Measurements from ENCODE around the gene SRGAP2C. TPM values are rescaled to one million over a fixed set of nuclear protein-coding genes. Genes with fewer than 3 reads are reported as not detected.
"Not testable (repeated sequence)": the region's sequence is repeated elsewhere in the genome, so short reads cannot be mapped to it uniquely, and the experiment has no call there.

The SRGAP2C gene
- total RNA-seq, 1 experiment from 2014 or later: 36.6 TPM

DNA sequence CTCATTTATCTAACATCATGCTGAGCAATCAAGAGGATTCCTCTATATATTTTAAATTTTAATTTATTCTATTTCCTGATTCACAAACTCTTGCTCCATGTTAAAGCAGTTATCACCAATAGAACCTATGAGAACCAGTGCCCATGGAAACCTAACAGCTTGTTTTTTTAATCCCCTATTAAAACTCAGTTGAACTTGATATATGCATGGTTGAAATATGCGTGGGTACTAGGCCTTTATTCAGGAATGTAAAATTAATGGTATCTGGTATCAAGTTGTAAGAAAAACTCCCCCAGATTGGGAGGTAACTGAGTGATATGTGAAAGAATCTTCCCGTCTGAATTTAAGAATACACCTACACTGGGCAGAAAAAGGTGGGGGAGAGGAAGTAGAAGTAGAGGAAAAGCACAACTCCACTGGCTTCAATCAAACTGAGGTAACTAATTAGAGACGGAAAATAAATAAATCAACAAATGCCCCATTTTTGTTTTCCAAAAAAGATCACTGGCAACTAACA is 16.6 kb upstream of the SRGAP2C start:
- H3K27ac Mint-ChIP-seq (ENCODE audit: low read depth, unreplicated experiment); DNase-seq (ENCODE audit: unreplicated experiment); intact Hi-C loops (cut with micrococcal nuclease); POLR2A ChIA-PET; H3K9me3 Mint-ChIP-seq (ENCODE audit: unreplicated experiment); CTCF ChIA-PET; H3K27me3 Mint-ChIP-seq (ENCODE audit: insufficient read depth, unreplicated experiment); H3K36me3 Mint-ChIP-seq (ENCODE audit: insufficient read depth, unreplicated experiment); H3K4me1 Mint-ChIP-seq (ENCODE audit: insufficient read depth, unreplicated experiment); H3K4me3 Mint-ChIP-seq (ENCODE audit: unreplicated experiment): not testable (repeated sequence)
- TSS peak; percentile 71 for BruUV-seq (replicated peaks)

DNA sequence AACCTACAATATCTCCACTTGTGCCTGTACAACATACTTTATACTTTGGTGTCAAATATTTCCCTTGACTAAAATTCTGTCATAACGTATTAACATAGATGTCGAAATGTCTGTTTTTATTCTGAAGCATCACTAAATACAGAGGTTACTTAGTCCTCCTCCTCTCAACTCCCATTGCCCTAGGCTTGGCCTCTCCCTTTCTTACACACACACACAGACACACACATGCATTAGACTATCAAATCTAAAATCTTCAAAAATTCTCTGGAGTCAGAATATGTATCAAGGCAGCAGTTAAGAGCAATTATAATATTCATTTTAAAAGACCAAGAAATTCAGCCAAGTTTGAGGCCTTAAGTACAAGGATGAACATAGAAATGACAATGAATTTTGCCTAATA is 8.1 kb upstream of the SRGAP2C start:
- intact Hi-C loops (cut with micrococcal nuclease); POLR2A ChIA-PET; H3K4me3 Mint-ChIP-seq (ENCODE audit: unreplicated experiment); H3K27me3 Mint-ChIP-seq (ENCODE audit: insufficient read depth, unreplicated experiment); CTCF ChIA-PET; H3K36me3 Mint-ChIP-seq (ENCODE audit: insufficient read depth, unreplicated experiment); H3K4me1 Mint-ChIP-seq (ENCODE audit: insufficient read depth, unreplicated experiment); H3K27ac Mint-ChIP-seq (ENCODE audit: low read depth, unreplicated experiment); DNase-seq (ENCODE audit: unreplicated experiment); BruUV-seq (replicated peaks); H3K9me3 Mint-ChIP-seq (ENCODE audit: unreplicated experiment): not testable (repeated sequence)

DNA sequence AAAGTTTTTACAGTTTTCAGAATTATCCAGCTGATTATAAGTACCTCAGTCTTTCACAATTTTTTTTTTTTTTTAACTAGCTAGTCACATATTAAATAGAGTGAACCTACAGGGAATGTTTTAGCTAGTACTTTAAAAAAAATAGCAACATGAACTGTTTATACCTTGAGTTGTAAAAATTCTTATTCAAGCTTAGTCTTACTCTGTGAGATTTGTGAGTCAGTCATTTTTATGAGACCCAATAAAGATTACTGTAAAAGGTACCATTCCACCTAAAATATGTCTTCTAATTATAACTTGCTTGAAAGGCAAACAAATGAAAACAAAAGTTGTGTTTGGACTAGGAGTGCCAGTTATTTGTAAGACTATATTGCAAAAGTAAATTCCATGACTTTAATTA is 6.6 kb upstream of the SRGAP2C start:
- H3K9me3 Mint-ChIP-seq (ENCODE audit: unreplicated experiment); BruUV-seq (replicated peaks); H3K4me1 Mint-ChIP-seq (ENCODE audit: insufficient read depth, unreplicated experiment); H3K27me3 Mint-ChIP-seq (ENCODE audit: insufficient read depth, unreplicated experiment); POLR2A ChIA-PET; CTCF ChIA-PET; DNase-seq (ENCODE audit: unreplicated experiment); H3K4me3 Mint-ChIP-seq (ENCODE audit: unreplicated experiment); H3K36me3 Mint-ChIP-seq (ENCODE audit: insufficient read depth, unreplicated experiment); intact Hi-C loops (cut with micrococcal nuclease); H3K27ac Mint-ChIP-seq (ENCODE audit: low read depth, unreplicated experiment): not testable (repeated sequence)

DNA sequence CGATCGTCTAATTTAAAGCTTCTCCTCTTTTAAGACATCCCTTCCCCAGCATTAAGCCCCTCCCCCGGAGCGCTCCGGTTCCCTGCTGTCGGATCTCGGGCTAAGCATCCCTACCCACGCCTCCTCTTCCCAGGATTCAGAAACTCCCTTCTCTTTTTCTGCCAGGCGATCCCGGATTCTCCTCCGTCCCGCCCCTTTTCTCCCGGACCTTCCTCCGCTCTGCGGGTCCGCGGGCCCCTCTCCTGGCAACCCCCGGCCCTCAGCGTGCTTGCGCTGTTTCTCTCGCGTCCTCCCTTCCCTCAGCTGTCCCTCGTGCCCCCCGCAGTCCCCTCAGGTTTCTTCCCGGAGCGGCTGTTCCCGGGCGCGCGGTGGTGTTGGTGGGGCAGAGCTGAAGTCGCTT is 908 bp upstream of the SRGAP2C start:
- H3K9me3 Mint-ChIP-seq (ENCODE audit: unreplicated experiment): not testable (repeated sequence)

DNA sequence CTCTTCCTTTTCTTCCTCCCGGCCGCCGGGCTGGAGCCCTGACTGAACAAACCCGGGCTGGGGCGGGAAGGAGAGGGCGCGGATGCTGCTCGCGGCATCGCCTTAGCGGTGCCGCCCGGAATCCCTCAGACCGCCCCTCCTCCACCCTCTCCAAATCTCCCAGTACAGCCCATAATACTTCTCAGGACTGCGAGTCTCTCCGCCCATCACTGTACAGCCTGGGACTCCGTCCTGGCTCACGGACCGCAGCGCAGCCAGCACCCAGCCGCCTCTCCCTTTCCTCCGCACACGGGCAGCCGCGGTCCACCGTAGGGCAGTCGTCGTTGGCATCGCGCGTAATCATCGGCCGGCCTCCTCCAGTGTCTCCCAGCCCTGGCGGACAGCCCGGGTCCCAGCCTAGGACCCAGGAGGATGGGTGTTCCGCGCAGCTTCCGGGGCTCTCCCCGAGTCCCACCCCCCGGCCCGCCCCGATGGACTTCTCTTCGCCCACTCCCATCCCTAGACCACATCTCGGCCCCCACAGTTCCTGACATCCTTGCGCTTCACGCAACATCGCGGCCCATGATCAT is 449 bp downstream of the SRGAP2C start:
- H3K27ac Mint-ChIP-seq (ENCODE audit: low read depth, unreplicated experiment); POLR2A ChIA-PET; H3K4me1 Mint-ChIP-seq (ENCODE audit: insufficient read depth, unreplicated experiment); intact Hi-C loops (cut with micrococcal nuclease); BruUV-seq (replicated peaks); CTCF ChIA-PET; H3K27me3 Mint-ChIP-seq (ENCODE audit: insufficient read depth, unreplicated experiment); H3K36me3 Mint-ChIP-seq (ENCODE audit: insufficient read depth, unreplicated experiment); DNase-seq (ENCODE audit: unreplicated experiment); H3K9me3 Mint-ChIP-seq (ENCODE audit: unreplicated experiment): not testable (repeated sequence)
- peak overlapping the region; percentile 87 for H3K4me3 Mint-ChIP-seq (ENCODE audit: unreplicated experiment)

More for the DNA sequence above, 908 bp upstream of the SRGAP2C start:
- H3K36me3 Mint-ChIP-seq (ENCODE audit: insufficient read depth, unreplicated experiment); H3K27me3 Mint-ChIP-seq (ENCODE audit: insufficient read depth, unreplicated experiment); H3K4me1 Mint-ChIP-seq (ENCODE audit: insufficient read depth, unreplicated experiment); POLR2A ChIA-PET; H3K27ac Mint-ChIP-seq (ENCODE audit: low read depth, unreplicated experiment); CTCF ChIA-PET; BruUV-seq (replicated peaks); intact Hi-C loops (cut with micrococcal nuclease): not testable (repeated sequence)
- peak overlapping the region; percentile 74 for H3K4me3 Mint-ChIP-seq (ENCODE audit: unreplicated experiment)
- peak; percentile 14 for DNase-seq (ENCODE audit: unreplicated experiment)

DNA sequence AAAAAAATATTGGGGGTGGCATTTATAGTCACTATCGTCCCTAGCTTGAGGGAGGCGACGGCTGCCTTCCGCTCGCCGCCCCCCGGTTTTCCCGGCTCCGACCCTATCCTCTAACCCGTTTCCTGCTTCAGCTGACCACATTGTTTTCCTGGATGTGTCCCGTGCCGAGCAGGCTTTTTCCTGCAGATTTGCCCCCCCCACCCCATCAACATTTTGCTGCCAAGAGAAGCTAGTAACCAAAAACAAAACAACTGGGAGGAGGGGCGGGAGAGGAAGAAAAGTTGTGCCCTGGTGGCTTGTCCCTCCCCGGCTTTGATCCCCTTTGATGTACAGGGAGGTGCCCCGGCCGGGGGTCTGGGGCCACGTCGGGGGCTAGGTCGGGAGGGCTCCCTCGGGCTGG is 1.4 kb downstream of the SRGAP2C start:
- H3K27me3 Mint-ChIP-seq (ENCODE audit: insufficient read depth, unreplicated experiment); H3K36me3 Mint-ChIP-seq (ENCODE audit: insufficient read depth, unreplicated experiment); CTCF ChIA-PET; POLR2A ChIA-PET; DNase-seq (ENCODE audit: unreplicated experiment); BruUV-seq (replicated peaks); H3K4me1 Mint-ChIP-seq (ENCODE audit: insufficient read depth, unreplicated experiment); H3K9me3 Mint-ChIP-seq (ENCODE audit: unreplicated experiment); H3K27ac Mint-ChIP-seq (ENCODE audit: low read depth, unreplicated experiment); intact Hi-C loops (cut with micrococcal nuclease): not testable (repeated sequence)
- H3K4me3 Mint-ChIP-seq (ENCODE audit: unreplicated experiment): peak overlapping the region; percentile 74

DNA sequence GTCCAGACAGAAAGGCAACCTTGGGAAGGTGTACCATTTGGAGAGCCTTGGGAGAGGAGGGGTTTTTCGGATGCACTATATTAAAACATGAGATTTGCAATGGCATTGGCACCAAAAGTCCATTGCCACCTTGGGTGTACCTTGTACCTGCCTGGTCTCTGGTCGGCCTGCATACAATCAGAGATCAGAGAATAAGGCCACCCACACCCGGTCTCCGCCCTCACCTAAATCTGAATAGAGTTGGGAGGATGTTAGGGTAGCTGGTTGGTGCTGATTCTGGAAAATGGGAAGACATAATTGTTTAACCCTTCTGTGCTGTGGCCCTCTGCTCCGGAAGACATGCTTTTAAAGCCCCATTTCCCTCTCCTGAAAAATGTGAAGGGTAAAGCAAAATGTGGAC is 3.1 kb downstream of the SRGAP2C start:
- DNase-seq (ENCODE audit: unreplicated experiment): not testable (repeated sequence)

DNA sequence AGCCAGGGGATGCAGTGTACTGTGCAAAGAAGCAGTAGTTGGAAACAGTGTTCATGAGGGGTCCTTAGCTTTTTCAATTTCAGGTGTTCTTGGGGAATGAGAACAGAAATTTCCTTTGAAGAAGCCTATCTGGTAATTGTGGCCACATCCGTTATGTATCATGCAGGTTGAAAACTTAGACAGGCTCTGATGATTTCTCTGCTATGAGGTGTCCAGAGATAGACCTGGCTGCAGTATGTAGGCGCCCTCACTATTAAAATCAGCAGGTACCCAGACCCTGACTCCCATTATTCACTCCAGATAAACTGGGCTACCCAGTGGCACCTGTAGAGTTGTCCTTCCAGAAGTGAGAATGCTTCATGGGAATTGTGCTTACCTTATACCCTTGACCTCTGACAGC is 7.7 kb downstream of the SRGAP2C start:
- not testable (repeated sequence) for H3K27ac Mint-ChIP-seq (ENCODE audit: low read depth, unreplicated experiment)

More for the DNA sequence above, 3.1 kb downstream of the SRGAP2C start:
- H3K36me3 Mint-ChIP-seq (ENCODE audit: insufficient read depth, unreplicated experiment); H3K4me3 Mint-ChIP-seq (ENCODE audit: unreplicated experiment); H3K27me3 Mint-ChIP-seq (ENCODE audit: insufficient read depth, unreplicated experiment); POLR2A ChIA-PET; H3K4me1 Mint-ChIP-seq (ENCODE audit: insufficient read depth, unreplicated experiment); H3K27ac Mint-ChIP-seq (ENCODE audit: low read depth, unreplicated experiment); intact Hi-C loops (cut with micrococcal nuclease); CTCF ChIA-PET; H3K9me3 Mint-ChIP-seq (ENCODE audit: unreplicated experiment): not testable (repeated sequence)
- TSS peak; percentile 4 for BruUV-seq (replicated peaks)

DNA sequence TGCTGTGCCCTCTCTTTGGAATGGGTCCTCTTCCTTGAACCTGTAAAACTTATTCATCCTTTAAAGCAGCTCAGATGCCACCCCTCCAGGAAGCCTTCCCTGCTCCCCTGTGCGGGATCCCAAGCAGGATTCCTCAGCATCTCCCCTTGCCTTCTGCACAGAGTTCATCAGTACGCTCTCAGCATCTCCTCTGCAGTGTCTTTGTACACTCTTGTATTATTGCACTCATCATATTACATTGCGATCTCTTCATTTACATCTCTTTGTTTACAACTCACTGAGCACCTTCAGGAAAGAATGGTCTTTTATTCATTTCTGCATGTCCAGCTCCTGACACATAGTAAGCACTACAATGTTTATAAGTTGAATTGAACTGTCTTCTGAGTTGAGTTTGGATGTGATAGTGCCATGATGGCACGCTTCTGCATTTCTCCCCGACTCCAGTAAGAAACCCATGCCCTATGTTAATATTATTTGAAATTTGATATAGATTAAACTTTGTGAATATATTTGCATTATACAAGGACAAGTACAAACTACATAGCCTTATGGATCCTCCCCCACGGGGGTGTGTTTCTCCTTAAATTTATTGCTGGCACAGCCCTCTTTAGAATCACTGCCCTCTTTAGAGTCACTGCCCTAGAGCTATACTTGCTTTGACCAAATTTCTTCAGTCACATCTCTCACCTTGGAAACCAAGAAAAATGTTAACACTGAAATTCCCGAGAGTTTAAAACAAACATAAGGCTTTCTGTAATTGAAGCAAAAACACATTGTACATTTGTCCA is 12.5 kb downstream of the SRGAP2C start:
- H3K4me3 Mint-ChIP-seq (ENCODE audit: unreplicated experiment); BruUV-seq (replicated peaks); POLR2A ChIA-PET: not testable (repeated sequence)

More for the DNA sequence above, 7.7 kb downstream of the SRGAP2C start:
- CTCF ChIA-PET; BruUV-seq (replicated peaks); DNase-seq (ENCODE audit: unreplicated experiment); intact Hi-C loops (cut with micrococcal nuclease); H3K4me3 Mint-ChIP-seq (ENCODE audit: unreplicated experiment); H3K9me3 Mint-ChIP-seq (ENCODE audit: unreplicated experiment); POLR2A ChIA-PET; H3K27me3 Mint-ChIP-seq (ENCODE audit: insufficient read depth, unreplicated experiment); H3K4me1 Mint-ChIP-seq (ENCODE audit: insufficient read depth, unreplicated experiment); H3K36me3 Mint-ChIP-seq (ENCODE audit: insufficient read depth, unreplicated experiment): not testable (repeated sequence)

More for the DNA sequence above, 12.5 kb downstream of the SRGAP2C start:
- H3K27me3 Mint-ChIP-seq (ENCODE audit: insufficient read depth, unreplicated experiment); H3K9me3 Mint-ChIP-seq (ENCODE audit: unreplicated experiment); H3K27ac Mint-ChIP-seq (ENCODE audit: low read depth, unreplicated experiment); H3K4me1 Mint-ChIP-seq (ENCODE audit: insufficient read depth, unreplicated experiment); H3K36me3 Mint-ChIP-seq (ENCODE audit: insufficient read depth, unreplicated experiment); DNase-seq (ENCODE audit: unreplicated experiment); intact Hi-C loops (cut with micrococcal nuclease); CTCF ChIA-PET: not testable (repeated sequence)
